ENCODE data around the gene STK16. TPM values are rescaled to one million over a fixed set of nuclear protein-coding genes. Genes with fewer than 3 reads are reported as not detected.

STK16 gene
- total RNA-seq, 1 experiment from 2014 or later: 22.8 TPM

DNA sequence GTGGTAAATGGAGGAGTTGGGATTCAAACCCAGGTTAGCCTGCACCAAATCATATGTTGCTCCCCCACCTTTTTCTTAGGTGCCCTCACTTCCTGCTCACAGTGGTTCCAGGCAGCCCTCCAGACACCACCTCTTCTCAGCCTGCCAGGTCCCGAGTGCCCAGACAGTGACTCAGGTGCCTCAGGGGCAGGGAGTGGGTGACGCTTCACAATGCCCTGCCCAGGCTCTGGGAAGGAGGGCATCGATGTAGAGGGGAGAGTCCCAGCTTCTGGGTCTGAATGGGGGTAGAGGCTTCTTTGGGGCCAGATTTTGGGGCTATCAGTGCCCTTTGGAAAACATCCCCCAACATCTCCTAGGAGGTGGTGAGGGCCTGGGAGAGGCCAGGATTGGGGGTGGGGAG, 28.7 kb downstream of the STK16 start:
- no peak overlapping the region for H3K27ac ChIP-seq (ENCODE audit: low read length)
- peaks cover 21% of the 10 kb centered on the region for H3K4me1 ChIP-seq (ENCODE audit: low read length)
- no peak overlapping the region for H3K4me2 ChIP-seq (ENCODE audit: low read depth, low read length, poor library complexity, severe bottlenecking)
- H3K27me3 ChIP-seq (ENCODE audit: low read length): no peaks in the 10 kb centered on the region
- no peaks in the 10 kb centered on the region for H3K36me3 ChIP-seq (ENCODE audit: insufficient read depth, low read length)
- no peaks in the 10 kb centered on the region for H3K79me2 ChIP-seq (ENCODE audit: low read length)
- H2AFZ ChIP-seq (ENCODE audit: low read length): no peak overlapping the region
- no peak overlapping the region for H3K4me3 ChIP-seq (ENCODE audit: low read length)
- DNase-seq: no peak
- H3K9me2 ChIP-seq (replicated peaks; ENCODE audit: insufficient read depth, low read length): no peaks in the 10 kb centered on the region
- H3K9me3 ChIP-seq (ENCODE audit: low read length): no peaks in the 10 kb centered on the region
- H3K9ac ChIP-seq (ENCODE audit: low read length): no peak overlapping the region
- H4K20me1 ChIP-seq (ENCODE audit: insufficient read depth, low read depth, low read length): peaks cover 4% of the 10 kb centered on the region; the same call in 1 of the 2 replicates

DNA sequence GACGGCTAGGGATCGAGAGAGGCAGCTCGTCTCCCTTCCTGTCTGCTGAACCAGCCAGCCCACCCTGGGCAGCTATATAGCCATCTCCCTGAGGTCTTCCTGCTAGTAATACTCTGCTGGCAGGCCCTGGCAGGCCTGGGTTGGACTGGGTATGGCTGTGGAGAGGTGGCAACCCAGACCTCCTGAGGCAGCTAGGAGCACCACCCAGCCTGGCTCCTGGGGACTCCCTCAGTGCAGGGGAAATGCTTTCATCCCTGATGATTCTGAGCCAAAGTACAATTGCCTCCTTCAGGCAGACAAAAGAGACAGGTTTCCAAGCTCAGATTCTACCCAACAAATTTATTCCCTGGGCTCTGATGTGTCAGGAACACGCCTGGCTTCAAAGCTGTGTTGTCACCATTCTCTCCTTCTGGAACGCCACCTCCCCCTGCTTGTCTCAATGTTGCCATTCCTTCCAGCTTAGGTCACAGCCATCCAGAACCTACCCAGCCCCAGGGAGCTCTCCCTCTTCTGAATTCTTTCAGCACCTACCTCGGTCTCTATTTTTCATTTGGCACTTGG, 29.2 kb downstream of the STK16 start:
- no peak overlapping the region for H2AFZ ChIP-seq (ENCODE audit: low read length)
- peaks cover 24% of the 10 kb centered on the region for H3K4me1 ChIP-seq (ENCODE audit: low read length)
- no peak for DNase-seq
- no peaks in the 10 kb centered on the region for H3K27me3 ChIP-seq (ENCODE audit: low read length)
- H3K27ac ChIP-seq (ENCODE audit: low read length): no peak overlapping the region
- no peak overlapping the region for H3K4me2 ChIP-seq (ENCODE audit: low read depth, low read length, poor library complexity, severe bottlenecking)
- H3K4me3 ChIP-seq (ENCODE audit: low read length): no peak overlapping the region
- no peaks in the 10 kb centered on the region for H3K36me3 ChIP-seq (ENCODE audit: insufficient read depth, low read length)
- no peaks in the 10 kb centered on the region for H3K79me2 ChIP-seq (ENCODE audit: low read length)
- H4K20me1 ChIP-seq (ENCODE audit: insufficient read depth, low read depth, low read length): peaks cover 4% of the 10 kb centered on the region; the same call in 1 of the 2 replicates
- no peak overlapping the region for H3K9ac ChIP-seq (ENCODE audit: low read length)
- H3K9me2 ChIP-seq (replicated peaks; ENCODE audit: insufficient read depth, low read length): no peaks in the 10 kb centered on the region
- H3K9me3 ChIP-seq (ENCODE audit: low read length): no peaks in the 10 kb centered on the region

DNA sequence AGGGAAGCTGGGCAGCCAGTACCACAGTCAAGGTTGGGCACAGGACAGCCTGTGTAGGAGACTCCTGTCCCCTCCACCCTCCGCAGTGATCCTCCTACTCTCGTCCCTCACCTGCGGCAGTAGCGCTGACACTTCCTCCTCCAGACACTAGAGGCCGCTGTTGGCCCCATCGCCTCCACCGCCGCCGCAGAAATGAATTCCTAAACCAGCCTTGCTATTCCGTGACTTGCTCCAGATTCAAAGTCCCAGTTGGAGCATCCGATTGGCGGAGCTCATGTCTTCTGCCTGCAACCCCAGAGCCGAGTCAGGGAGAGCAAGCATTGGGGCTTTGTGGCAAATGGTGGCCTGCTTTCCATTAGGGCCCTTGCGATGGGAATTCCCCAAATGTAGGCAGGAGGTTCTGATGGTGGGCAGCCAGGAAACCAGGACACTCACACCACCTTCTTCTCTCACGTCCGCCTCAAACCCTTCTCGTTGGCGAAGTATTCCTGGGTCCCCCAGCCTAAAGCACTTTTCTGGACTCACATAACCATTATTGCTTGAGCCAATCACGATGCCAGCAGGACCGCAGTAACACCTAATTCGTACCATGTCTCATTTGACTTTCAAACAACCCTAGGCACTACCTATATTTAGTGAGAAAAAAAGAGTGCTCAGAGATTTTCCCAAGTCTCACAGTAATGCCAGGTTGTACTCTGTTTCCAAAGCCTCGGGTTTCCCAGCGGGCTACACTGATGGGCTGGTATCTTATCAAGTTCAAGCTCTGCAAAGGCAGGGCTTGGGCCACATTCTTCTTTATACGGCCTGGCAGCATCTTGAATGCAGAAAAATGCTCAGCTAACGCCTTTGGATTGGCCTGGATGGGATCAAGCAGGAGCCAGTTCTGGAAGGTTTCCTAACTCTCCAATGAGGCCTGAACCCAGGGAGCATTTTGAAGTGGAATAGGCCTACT, 32.7 kb downstream of the STK16 start:
- Histone ChIP-seq H3K36me3 (ENCODE audit: insufficient read depth, low read length) (no peaks in the 10 kb centered on the region; the same call in 1 of the 2 replicates), H4K20me1 (ENCODE audit: insufficient read depth, low read depth, low read length) (no peaks in the 10 kb centered on the region; the same call in 1 of the 2 replicates), H3K79me2 (ENCODE audit: low read length) (no peaks in the 10 kb centered on the region), H3K4me3 (ENCODE audit: low read length) (peak overlapping the region; percentile 66), H2AFZ (ENCODE audit: low read length) (peak overlapping the region; percentile 86), H3K9ac (ENCODE audit: low read length) (peak overlapping the region; percentile 76), H3K27ac (ENCODE audit: low read length) (peak overlapping the region; percentile 96), H3K4me2 (ENCODE audit: low read depth, low read length, poor library complexity, severe bottlenecking) (peak overlapping the region; percentile 74), H3K9me2 (replicated peaks; ENCODE audit: insufficient read depth, low read length) (no peaks in the 10 kb centered on the region), H3K27me3 (ENCODE audit: low read length) (no peaks in the 10 kb centered on the region), H3K9me3 (ENCODE audit: low read length) (no peaks in the 10 kb centered on the region), H3K4me1 (ENCODE audit: low read length) (peaks cover 40% of the 10 kb centered on the region)
- peak; percentile 89 for DNase-seq

DNA sequence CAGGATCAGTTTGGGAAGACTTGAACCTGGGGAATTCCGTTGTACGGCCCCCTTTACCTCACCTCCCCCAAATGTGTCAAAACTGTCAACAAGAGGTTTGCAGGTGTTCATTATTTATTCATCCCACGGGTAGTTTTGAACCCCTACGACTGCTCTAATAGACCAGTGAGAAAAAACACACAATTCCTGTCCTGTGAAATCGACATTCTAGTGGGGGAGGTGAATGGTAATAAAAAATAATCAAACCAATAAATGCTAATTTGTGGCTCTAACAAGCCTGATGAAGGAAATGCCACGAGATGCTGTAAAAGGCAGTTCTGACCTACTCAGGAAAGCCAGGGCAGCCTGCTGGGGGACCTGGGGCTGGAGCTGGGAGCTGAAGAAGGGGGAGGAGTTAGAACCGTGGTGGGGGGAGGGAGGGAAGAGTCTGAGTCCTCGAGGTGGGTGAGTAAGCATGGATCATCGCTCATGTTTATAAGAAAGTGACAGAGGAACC, 33.4 kb downstream of the STK16 start:
- H3K9ac ChIP-seq (ENCODE audit: low read length): peak overlapping the region; percentile 76
- no peak for DNase-seq
- H2AFZ ChIP-seq (ENCODE audit: low read length): 0 out of 2 replicates have a peak overlapping the region, but pooled peaks have one; percentile 86
- H3K4me2 ChIP-seq (ENCODE audit: low read depth, low read length, poor library complexity, severe bottlenecking): peak overlapping the region; percentile 74
- peaks cover 40% of the 10 kb centered on the region for H3K4me1 ChIP-seq (ENCODE audit: low read length)
- H3K79me2 ChIP-seq (ENCODE audit: low read length): no peaks in the 10 kb centered on the region
- H4K20me1 ChIP-seq (ENCODE audit: insufficient read depth, low read depth, low read length): no peaks in the 10 kb centered on the region; the same call in 1 of the 2 replicates
- H3K27ac ChIP-seq (ENCODE audit: low read length): peak overlapping the region; percentile 96
- H3K9me2 ChIP-seq (replicated peaks; ENCODE audit: insufficient read depth, low read length): no peaks in the 10 kb centered on the region
- H3K36me3 ChIP-seq (ENCODE audit: insufficient read depth, low read length): no peaks in the 10 kb centered on the region; the same call in 1 of the 2 replicates
- no peaks in the 10 kb centered on the region for H3K27me3 ChIP-seq (ENCODE audit: low read length)
- peak overlapping the region; percentile 66 for H3K4me3 ChIP-seq (ENCODE audit: low read length)
- H3K9me3 ChIP-seq (ENCODE audit: low read length): no peaks in the 10 kb centered on the region

DNA sequence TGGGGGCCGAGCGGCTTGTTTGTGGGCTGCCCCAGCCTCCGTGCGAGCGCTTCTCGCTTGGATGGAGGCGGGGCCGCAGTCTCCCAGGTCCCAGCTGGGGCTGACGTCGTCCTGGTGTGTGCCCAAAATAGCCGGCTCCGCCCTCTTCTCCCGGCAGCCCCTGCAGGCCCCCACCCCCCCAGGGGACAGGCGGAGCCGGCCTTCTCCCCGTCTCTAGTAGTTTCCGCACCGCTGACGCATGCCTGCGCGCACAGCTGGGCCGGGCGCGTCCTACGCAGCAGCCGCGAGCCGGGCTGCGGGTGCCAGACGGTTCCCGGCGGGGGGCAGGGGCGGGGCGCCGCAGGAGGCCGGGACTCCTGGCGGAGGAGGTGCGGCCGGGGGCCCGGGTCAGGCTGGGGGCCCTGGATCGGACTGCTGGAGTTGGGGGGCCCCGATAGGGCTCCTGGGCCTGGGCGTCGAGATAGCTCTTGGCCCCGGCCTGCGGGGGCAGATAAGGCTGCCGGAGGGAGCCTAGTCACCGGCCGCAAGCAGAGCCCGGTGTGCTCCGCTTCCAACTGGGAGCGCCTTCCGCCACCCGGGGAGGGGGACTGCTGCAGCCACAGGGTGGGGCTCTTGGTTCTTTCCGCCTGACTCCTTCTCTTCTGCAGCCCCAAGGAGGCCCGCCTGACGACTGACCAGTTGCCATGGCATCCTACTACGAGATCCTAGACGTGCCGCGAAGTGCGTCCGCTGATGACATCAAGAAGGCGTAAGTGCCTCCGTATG, 34.1 kb downstream of the STK16 start, which contains the start of gene DNAJB2:
DNAJB2 (plus strand) TSS at position 216 of the 765 bp plus-strand sequence; CDS start at position 684, 468 bp downstream.
- peak within 1 kb of the TSS; percentile 91 for H3K9ac ChIP-seq (ENCODE audit: low read length)
- no peaks in the 10 kb centered on the region for H3K27me3 ChIP-seq (ENCODE audit: low read length)
- H3K36me3 ChIP-seq (ENCODE audit: insufficient read depth, low read length): no peaks in the 10 kb centered on the region; the same call in 1 of the 2 replicates
- peak; percentile 99 for DNase-seq
- peak within 1 kb of the TSS; percentile 86; the same call in 1 of the 2 replicates for H2AFZ ChIP-seq (ENCODE audit: low read length)
- H3K4me3 ChIP-seq (ENCODE audit: low read length): peak within 1 kb of the TSS; percentile 66
- peaks cover 40% of the 10 kb centered on the region for H3K4me1 ChIP-seq (ENCODE audit: low read length)
- peak within 1 kb of the TSS; percentile 74 for H3K4me2 ChIP-seq (ENCODE audit: low read depth, low read length, poor library complexity, severe bottlenecking)
- H4K20me1 ChIP-seq (ENCODE audit: insufficient read depth, low read depth, low read length): no peaks in the 10 kb centered on the region
- H3K27ac ChIP-seq (ENCODE audit: low read length): peak within 1 kb of the TSS; percentile 96
- no peaks in the 10 kb centered on the region for H3K9me2 ChIP-seq (replicated peaks; ENCODE audit: insufficient read depth, low read length)
- no peaks in the 10 kb centered on the region for H3K9me3 ChIP-seq (ENCODE audit: low read length)
- H3K79me2 ChIP-seq (ENCODE audit: low read length): no peaks in the 10 kb centered on the region

DNA sequence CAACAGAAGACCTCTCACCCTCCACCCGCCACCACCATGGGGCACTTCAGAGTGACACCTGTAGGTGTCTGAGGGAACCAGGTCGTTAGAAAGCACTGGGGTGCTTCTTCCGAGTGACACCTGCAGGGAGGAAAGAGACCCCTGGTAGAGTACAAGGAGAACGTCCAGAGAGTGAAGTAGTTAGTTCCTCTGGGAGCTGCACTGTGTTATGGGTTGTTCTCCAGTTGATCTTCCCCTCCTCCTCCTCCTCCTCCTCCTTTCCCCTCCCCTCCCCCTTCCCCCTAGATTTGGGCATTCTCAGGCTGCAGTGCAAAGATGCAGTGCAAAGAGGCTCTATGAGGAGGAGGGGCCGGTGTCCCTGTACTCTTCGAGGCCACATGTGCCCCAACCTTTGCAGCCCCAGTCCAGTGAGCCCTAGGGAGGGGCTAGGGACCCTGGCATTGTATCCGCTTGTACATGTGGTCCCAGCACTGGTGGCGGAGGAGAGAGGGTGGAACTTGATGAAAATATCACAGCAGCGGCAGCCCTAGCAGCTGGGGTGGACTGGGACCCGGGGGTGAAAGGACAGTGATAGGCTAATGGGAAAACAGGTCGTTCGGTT, 34.7 kb downstream of the STK16 start:
- H3K27ac ChIP-seq (ENCODE audit: low read length): peak overlapping the region; percentile 96
- H3K27me3 ChIP-seq (ENCODE audit: low read length): no peaks in the 10 kb centered on the region
- peak overlapping the region; percentile 66 for H3K4me3 ChIP-seq (ENCODE audit: low read length)
- no peaks in the 10 kb centered on the region for H3K79me2 ChIP-seq (ENCODE audit: low read length)
- H3K4me1 ChIP-seq (ENCODE audit: low read length): peaks cover 40% of the 10 kb centered on the region
- peak overlapping the region; percentile 60; the same call in 1 of the 2 replicates for H2AFZ ChIP-seq (ENCODE audit: low read length)
- no peaks in the 10 kb centered on the region; the same call in 1 of the 2 replicates for H3K36me3 ChIP-seq (ENCODE audit: insufficient read depth, low read length)
- no peaks in the 10 kb centered on the region for H4K20me1 ChIP-seq (ENCODE audit: insufficient read depth, low read depth, low read length)
- peak overlapping the region; percentile 91 for H3K9ac ChIP-seq (ENCODE audit: low read length)
- no peaks in the 10 kb centered on the region for H3K9me3 ChIP-seq (ENCODE audit: low read length)
- DNase-seq: no peak
- H3K4me2 ChIP-seq (ENCODE audit: low read depth, low read length, poor library complexity, severe bottlenecking): peak overlapping the region; percentile 74
- no peaks in the 10 kb centered on the region for H3K9me2 ChIP-seq (replicated peaks; ENCODE audit: insufficient read depth, low read length)

DNA sequence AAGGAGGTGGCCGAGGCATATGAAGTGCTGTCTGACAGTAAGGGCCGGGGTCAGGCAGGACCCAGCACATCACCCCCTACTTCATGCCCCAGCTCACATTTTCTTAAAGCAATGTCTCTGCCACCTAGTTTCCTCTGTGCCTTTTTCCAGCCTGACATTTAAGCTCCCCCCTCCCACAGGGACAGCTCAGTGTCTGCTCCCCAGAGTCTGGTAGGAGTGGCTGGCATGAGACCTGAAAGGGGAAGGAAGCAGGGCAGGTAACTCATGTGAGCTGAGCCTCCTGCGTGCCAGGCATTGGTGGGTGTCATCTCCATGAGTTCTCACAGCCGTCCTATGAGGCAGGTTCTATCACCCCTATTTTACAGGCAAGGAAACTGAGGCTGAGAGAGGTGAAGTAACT, 35.4 kb downstream of the STK16 start:
- Histone ChIP-seq H3K79me2 (ENCODE audit: low read length) (no peaks in the 10 kb centered on the region), H3K4me1 (ENCODE audit: low read length) (peaks cover 40% of the 10 kb centered on the region), H3K27ac (ENCODE audit: low read length) (peak overlapping the region; percentile 96), H3K9ac (ENCODE audit: low read length) (peak overlapping the region; percentile 91), H3K9me3 (ENCODE audit: low read length) (no peaks in the 10 kb centered on the region), H2AFZ (ENCODE audit: low read length) (no peak overlapping the region), H3K27me3 (ENCODE audit: low read length) (no peaks in the 10 kb centered on the region), H4K20me1 (ENCODE audit: insufficient read depth, low read depth, low read length) (no peaks in the 10 kb centered on the region), H3K36me3 (ENCODE audit: insufficient read depth, low read length) (no peaks in the 10 kb centered on the region; the same call in 1 of the 2 replicates), H3K9me2 (replicated peaks; ENCODE audit: insufficient read depth, low read length) (no peaks in the 10 kb centered on the region), H3K4me2 (ENCODE audit: low read depth, low read length, poor library complexity, severe bottlenecking) (peak overlapping the region; percentile 74), H3K4me3 (ENCODE audit: low read length) (peak overlapping the region; percentile 66; the same call in 1 of the 2 replicates)
- peak; percentile 44 for DNase-seq

Measured in Karpas-422 (cell line).